Loucy (cell line): ENCODE measurements around the gene DLGAP1.

Source experiments
- EZH2phosphoT487 ChIP-seq: fragments of 200-600 bp; IDR thresholded peaks from 2 replicates; pipeline ENCODE4 v1.6.1; 2018; ENCODE audit warnings: antibody characterized with exemption, mild to moderate bottlenecking, moderate library complexity, borderline replicate concordance
- TF ChIP-seq, protein P1 (sequence below): fragments of 200-600 bp; sonication (generic); conservative IDR thresholded peaks from 2 replicates; pipeline ENCODE4 v1.5.1; 2014; ENCODE audit warnings: mild to moderate bottlenecking, antibody characterized with exemption, low read length

DNA sequence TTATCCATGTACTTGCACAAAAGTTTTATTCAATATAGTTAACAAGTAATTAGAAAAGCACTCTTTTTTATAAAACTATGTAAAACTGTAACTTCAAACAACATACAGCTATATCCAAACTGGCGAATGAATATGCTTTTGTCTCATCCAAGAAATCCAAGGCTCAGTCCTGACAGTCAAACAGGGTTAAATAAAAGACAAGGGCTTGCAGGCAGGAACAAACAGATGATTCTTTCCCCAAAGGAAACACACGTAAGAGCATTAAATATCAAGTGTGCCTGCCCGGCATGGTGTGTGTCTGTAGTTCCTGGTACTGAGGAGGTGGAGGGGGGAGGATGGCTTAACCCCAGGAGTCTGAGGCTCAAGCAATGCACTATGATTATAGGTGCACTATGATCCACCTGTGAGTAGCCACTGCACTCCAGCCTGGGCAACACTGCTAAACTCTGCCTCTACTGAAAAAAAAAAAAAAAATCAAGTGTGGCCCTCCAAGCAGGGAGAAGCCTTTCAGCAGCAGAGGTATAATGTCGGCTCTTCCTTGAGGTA lies 171.3 kb downstream of the DLGAP1 start:
- TF ChIP-seq, protein P1, sequence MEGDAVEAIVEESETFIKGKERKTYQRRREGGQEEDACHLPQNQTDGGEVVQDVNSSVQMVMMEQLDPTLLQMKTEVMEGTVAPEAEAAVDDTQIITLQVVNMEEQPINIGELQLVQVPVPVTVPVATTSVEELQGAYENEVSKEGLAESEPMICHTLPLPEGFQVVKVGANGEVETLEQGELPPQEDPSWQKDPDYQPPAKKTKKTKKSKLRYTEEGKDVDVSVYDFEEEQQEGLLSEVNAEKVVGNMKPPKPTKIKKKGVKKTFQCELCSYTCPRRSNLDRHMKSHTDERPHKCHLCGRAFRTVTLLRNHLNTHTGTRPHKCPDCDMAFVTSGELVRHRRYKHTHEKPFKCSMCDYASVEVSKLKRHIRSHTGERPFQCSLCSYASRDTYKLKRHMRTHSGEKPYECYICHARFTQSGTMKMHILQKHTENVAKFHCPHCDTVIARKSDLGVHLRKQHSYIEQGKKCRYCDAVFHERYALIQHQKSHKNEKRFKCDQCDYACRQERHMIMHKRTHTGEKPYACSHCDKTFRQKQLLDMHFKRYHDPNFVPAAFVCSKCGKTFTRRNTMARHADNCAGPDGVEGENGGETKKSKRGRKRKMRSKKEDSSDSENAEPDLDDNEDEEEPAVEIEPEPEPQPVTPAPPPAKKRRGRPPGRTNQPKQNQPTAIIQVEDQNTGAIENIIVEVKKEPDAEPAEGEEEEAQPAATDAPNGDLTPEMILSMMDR: no peak
- TF ChIP-seq EZH2phosphoT487: no peak
